HG03095 (cell line): Measurements from ENCODE around the gene LCP1.

Source experiments
- ATAC-seq: cut with Tn5 transposase; IDR thresholded peaks from one replicate; pipeline ENCODE4 v1.9.1; 2021; ENCODE audit warnings: moderate library complexity; ENCODE audit not compliant: unreplicated experiment

The LCP1 gene

GRCh38 chr13:46102255-46102605 is 79.7 kb downstream of the LCP1 start:
- ATAC-seq = no peak

GRCh38 chr13:46101484-46102254 is 80.3 kb downstream of the LCP1 start:
- ATAC-seq = no peak

- ATAC-seq = no peak
Observed at GRCh38 chr13:46101002-46101401, 81.0 kb downstream of the LCP1 start.

GRCh38 chr13:46100191-46100815 is 81.7 kb downstream of the LCP1 start:
- ATAC-seq = peak; percentile 53

- ATAC-seq = no peak
Observed at GRCh38 chr13:46097663-46098062, 84.3 kb downstream of the LCP1 start.

- no peak for ATAC-seq
Observed at GRCh38 chr13:46097015-46097414, 85.0 kb downstream of the LCP1 start.

GRCh38 chr13:46094478-46094877 is 87.5 kb downstream of the LCP1 start:
- ATAC-seq = no peak

- no peak for ATAC-seq
Observed at GRCh38 chr13:46088821-46089562, 93.0 kb downstream of the LCP1 start.

GRCh38 chr13:46087481-46087880 is 94.5 kb downstream of the LCP1 start:
- ATAC-seq = no peak

GRCh38 chr13:46086985-46087384 is 95.0 kb downstream of the LCP1 start:
- no peak for ATAC-seq

GRCh38 chr13:46086421-46086922 is 95.5 kb downstream of the LCP1 start:
- no peak for ATAC-seq

- ATAC-seq = no peak
Observed at GRCh38 chr13:46085737-46086136, 96.2 kb downstream of the LCP1 start.

- no peak for ATAC-seq
Observed at GRCh38 chr13:46082324-46082723, 99.7 kb downstream of the LCP1 start.

GRCh38 chr13:46079770-46080169 is 102.2 kb downstream of the LCP1 start:
- no peak for ATAC-seq

- ATAC-seq = no peak
Observed at GRCh38 chr13:46077265-46077664, 104.7 kb downstream of the LCP1 start.

- no peak for ATAC-seq
Observed at GRCh38 chr13:46076827-46077226, 105.2 kb downstream of the LCP1 start.
